SK-N-SH (cell line): ENCODE results near the gene SGTA. TPM values are rescaled to one million over a fixed set of nuclear protein-coding genes. Genes with fewer than 3 reads are reported as not detected.

Source experiments
- CTCF ChIA-PET: fragments of 300-600, 350-600 bp; formaldehyde crosslinking; extraction: SDS; loops from one replicate; lab custom pipeline; 2021; lab: Yijun Ruan, JAX
- POLR2A ChIA-PET: fragments of 350-600 bp; sonication (Branson Sonifier 250); formaldehyde crosslinking; extraction: SDS; loops from one replicate; lab custom pipeline; 2020; ENCODE audit warnings: antibody characterized with exemption, inconsistent platforms; lab: Yijun Ruan, JAX
- DNase-seq: peaks from one replicate; pipeline ENCODE4 v3.0.0; 2012
- H2AFZ ChIP-seq: fragments of 200-600 bp; sonication (generic); 2 replicates; pipeline ENCODE4 v1.8.1; 2016; ENCODE audit warnings: antibody characterized with exemption, mild to moderate bottlenecking, low read depth
- H3F3A ChIP-seq: fragments of 200-600 bp; sonication (generic); replicated peaks from 2 replicates; pipeline ENCODE3; 2016; ENCODE audit warnings: antibody characterized with exemption, mild to moderate bottlenecking; ENCODE audit not compliant: insufficient read depth
- H3K27ac ChIP-seq, 2 experiments: fragments of 200-500 bp in 1 of 2; fragments of 200-600 bp in 1 of 2; sonication (Bioruptor generic) in 1 of 2; sonication (generic), shearing (Covaris generic) in 1 of 2; 2 replicates each; pipeline versions ENCODE4 v1.5.1 to v1.6.1; 2014 to 2016; ENCODE audit warnings: low read depth in 2 of 2, inconsistent platforms in 1 of 2, low read length in 1 of 2, mild to moderate bottlenecking in 1 of 2, mixed read lengths in 1 of 2
- H3K27me3 ChIP-seq: fragments of 200-600 bp; sonication (generic), shearing (Covaris generic); 2 replicates; pipeline ENCODE4 v1.6.1; 2016; ENCODE audit warnings: mixed run types; ENCODE audit not compliant: insufficient read depth
- H3K36me3 ChIP-seq, 2 experiments: fragments of 200-500 bp in 1 of 2; fragments of 200-600 bp in 1 of 2; sonication (Bioruptor generic) in 1 of 2; sonication (generic) in 1 of 2; replicated peaks in 1 of 2; 2 replicates each; pipeline versions ENCODE3 to v1.5.1; 2014 to 2016; ENCODE audit warnings: low read length in 1 of 2, mild to moderate bottlenecking in 1 of 2; ENCODE audit not compliant: insufficient read depth in 2 of 2, control insufficient read depth in 1 of 2
- H3K4me1 ChIP-seq, 2 experiments: fragments of 200-500 bp in 1 of 2; fragments of 200-600 bp in 1 of 2; sonication (Bioruptor generic) in 1 of 2; sonication (generic), shearing (Covaris generic) in 1 of 2; 2 replicates each; pipeline versions ENCODE4 v1.5.1 to v1.6.1; 2014 to 2016; ENCODE audit warnings: low read depth in 1 of 2, low read length in 1 of 2, mixed run types in 1 of 2; ENCODE audit not compliant: insufficient read depth in 2 of 2, control insufficient read depth in 1 of 2
- H3K4me2 ChIP-seq: fragments of 200-600 bp; sonication (generic), shearing (Covaris generic); 2 replicates; pipeline ENCODE4 v1.6.1; 2017; ENCODE audit warnings: mixed run types
- H3K4me3 ChIP-seq, 2 experiments: fragments of 200-500 bp in 1 of 2; fragments of 200-600 bp in 1 of 2; sonication (Bioruptor generic) in 1 of 2; sonication (generic), shearing (Covaris generic) in 1 of 2; 2 replicates each; pipeline versions ENCODE4 v1.5.1 to v1.8.1; 2014 to 2016; ENCODE audit warnings: low read depth in 2 of 2, inconsistent platforms in 1 of 2, low read length in 1 of 2, mild to moderate bottlenecking in 1 of 2, mixed read lengths in 1 of 2, moderate library complexity in 1 of 2
- H3K79me2 ChIP-seq: fragments of 200-600 bp; sonication (generic); 2 replicates; pipeline ENCODE4 v1.8.1; 2017; ENCODE audit warnings: mild to moderate bottlenecking; ENCODE audit not compliant: insufficient read depth
- H3K9ac ChIP-seq: fragments of 200-600 bp; sonication (generic); 2 replicates; pipeline ENCODE4 v1.6.1; 2017; ENCODE audit warnings: mixed run types
- H3K9me2 ChIP-seq: fragments of 200-600 bp; sonication (generic); 2 replicates; pipeline ENCODE4 v1.6.1; 2017; ENCODE audit warnings: mixed run types
- H3K9me3 ChIP-seq: fragments of 200-600 bp; sonication (generic); 2 replicates; pipeline ENCODE4 v1.6.1; 2017; ENCODE audit warnings: mixed run types, mild to moderate bottlenecking, moderate library complexity
- H4K20me1 ChIP-seq: fragments of 200-600 bp; sonication (generic); 2 replicates; pipeline ENCODE4 v1.6.1; 2017; ENCODE audit warnings: mild to moderate bottlenecking, mixed run types; ENCODE audit not compliant: insufficient read depth
- CHD2 ChIP-seq: fragments of 150-350 bp; IDR thresholded peaks from 2 replicates; pipeline ENCODE4 v1.6.1; 2018; ENCODE audit warnings: low read length; ENCODE audit not compliant: partially characterized antibody
- CTCF ChIP-seq: fragments of 200-600 bp; sonication (generic); IDR thresholded peaks from 2 replicates; pipeline ENCODE4 v1.6.1; 2017; ENCODE audit warnings: antibody characterized with exemption, mild to moderate bottlenecking, moderate library complexity
- EZH2phosphoT487 ChIP-seq: fragments of 200-600 bp; sonication (generic); IDR thresholded peaks from 2 replicates; pipeline ENCODE4 v1.6.1; 2017; ENCODE audit warnings: low read depth, mixed run types, mild to moderate bottlenecking, antibody characterized with exemption, moderate library complexity, borderline replicate concordance
- FOSL2 ChIP-seq: IDR thresholded peaks from 2 replicates; pipeline ENCODE4 v1.4.0; 2012; ENCODE audit warnings: low read depth, mild to moderate bottlenecking, moderate library complexity, borderline replicate concordance
- FOXJ3 ChIP-seq: sonication (generic); formaldehyde crosslinking; IDR thresholded peaks from 2 replicates; pipeline ENCODE4 v1.5.1; 2020; ENCODE audit warnings: mild to moderate bottlenecking, missing genetic modification reagents
- GABPA ChIP-seq: IDR thresholded peaks from 2 replicates; pipeline ENCODE4 v1.4.0; 2012; ENCODE audit warnings: low read depth, mild to moderate bottlenecking
- GATA2 ChIP-seq: sonication (generic); formaldehyde crosslinking; IDR thresholded peaks from 2 replicates; pipeline ENCODE4 v1.5.0; 2020; ENCODE audit warnings: mild to moderate bottlenecking, missing genetic modification reagents
- IRF3 ChIP-seq: fragments of 150-350 bp; IDR thresholded peaks from 2 replicates; pipeline ENCODE4 v1.6.1; 2016; ENCODE audit warnings: mild to moderate bottlenecking, low read depth, low read length
- MAX ChIP-seq: IDR thresholded peaks from 2 replicates; pipeline ENCODE4 v1.4.0; 2012; ENCODE audit warnings: low read depth
- NRF1 ChIP-seq: IDR thresholded peaks from 2 replicates; pipeline ENCODE4 v1.6.1; 2012; ENCODE audit warnings: low read depth, mild to moderate bottlenecking, low read length
- PBX3 ChIP-seq: IDR thresholded peaks from 2 replicates; pipeline ENCODE4; 2012
- POLR2AphosphoS5 ChIP-seq: IDR thresholded peaks from 2 replicates; pipeline ENCODE4 v1.6.1; 2012; ENCODE audit warnings: low read depth, low read length
- RCOR1 ChIP-seq: fragments of 150-350 bp; IDR thresholded peaks from 2 replicates; pipeline ENCODE4 v1.6.1; 2017; ENCODE audit warnings: antibody characterized with exemption, low read length
- REST ChIP-seq: IDR thresholded peaks from 2 replicates; pipeline ENCODE4 v1.6.1; 2012; ENCODE audit warnings: mild to moderate bottlenecking, low read depth, low read length, moderate library complexity
- RFX5 ChIP-seq: IDR thresholded peaks from 2 replicates; pipeline ENCODE4 v1.6.1; 2012; ENCODE audit warnings: mild to moderate bottlenecking, improper control_type of control experiment, low read length
- TCF12 ChIP-seq: IDR thresholded peaks from 2 replicates; pipeline ENCODE4 v1.4.0; 2012
- TEAD4 ChIP-seq: IDR thresholded peaks from 2 replicates; pipeline ENCODE4 v1.4.0; 2012; ENCODE audit warnings: mild to moderate bottlenecking, borderline replicate concordance; ENCODE audit not compliant: insufficient read depth
- USF1 ChIP-seq: IDR thresholded peaks from 2 replicates; pipeline ENCODE4 v1.4.0; 2012; ENCODE audit warnings: low read depth, borderline replicate concordance
- YY1 ChIP-seq: IDR thresholded peaks from 2 replicates; pipeline ENCODE4 v1.4.0; 2012; ENCODE audit warnings: low read depth, mild to moderate bottlenecking
- WGBS: methylation state at CpG from one replicate; pipeline ENCODE4 v1.1.6; 2017; ENCODE audit warnings: low lambda C conversion rate; 5-methylcytosine and 5-hydroxymethylcytosine counted together
- polyA plus RNA-seq, 3 experiments: library from polyadenylated mRNA; depleted of rRNA; stranded (reverse); fragments of >200 nt; gene quantifications; 2 replicates each; pipeline ENCODE4 v1.2.3, GENCODE V29; 2012

Gene SGTA
- polyA plus RNA-seq, 1 of the 3 experiments (the other 2 are of a cell fraction) = 78.4 TPM

GRCh38 chr19:2706251-2706650, 76.8 kb downstream of the SGTA start:
- Histone ChIP-seq H4K20me1 (no peaks in the 10 kb centered on the region), H3K27me3 (no peaks in the 10 kb centered on the region; the same call in 1 of the 2 replicates), H3F3A (no peaks in the 10 kb centered on the region), H2AFZ (no peak overlapping the region), H3K9ac (no peak overlapping the region), H3K9me2 (no peaks in the 10 kb centered on the region), H3K79me2 (no peaks in the 10 kb centered on the region), H3K4me1 (peaks cover 0 to 5% of the 10 kb centered on the region in 2 experiments; a peak in 1 of 4 replicates), H3K36me3 (no peaks in the 10 kb centered on the region), H3K9me3 (no peaks in the 10 kb centered on the region), H3K4me2 (no peak overlapping the region), H3K4me3 (no peak overlapping the region), H3K27ac (no peak overlapping the region)
- WGBS = 71% methylated on average over 5 of the region's 5 CpGs
- DNase-seq = no peak
- ChIA-PET CTCF (interaction anchor here (0.9 to 1.2 kb wide), 3 partner anchors 43 to 69 kb away, joined by 3 read pairs; no protein-coding TSS in a partner anchor), POLR2A (no interaction called here)
- TF ChIP-seq YY1 = no peak
- TF ChIP-seq POLR2AphosphoS5 = no peak
- TF ChIP-seq RCOR1 = no peak
- no peak for TF ChIP-seq EZH2phosphoT487
- no peak for TF ChIP-seq FOSL2
- TF ChIP-seq CTCF = no peak
- TF ChIP-seq PBX3 = no peak
- TF ChIP-seq FOXJ3 = no peak
- no peak for TF ChIP-seq TCF12
- TF ChIP-seq NRF1 = no peak
- no peak for TF ChIP-seq MAX
- TF ChIP-seq CHD2 = no peak
- no peak for TF ChIP-seq REST
- TF ChIP-seq IRF3 = no peak
- TF ChIP-seq GATA2 (CRISPR knock-in tag) = no peak
- TF ChIP-seq USF1 = no peak
- no peak for TF ChIP-seq GABPA
- no peak for TF ChIP-seq RFX5
- TF ChIP-seq TEAD4 = no peak
